A375 (cell line): ENCODE data around the gene MPV17. TPM values are rescaled to one million over a fixed set of nuclear protein-coding genes. Genes with fewer than 3 reads are reported as not detected.

Experiments
- total RNA-seq: library from RNA; depleted of rRNA; stranded (reverse); fragments of >200 nt; shearing (Covaris generic); gene quantifications from 2 replicates; pipeline ENCODE4 v1.2.3, GENCODE V29; 2014; rRNA removed

Gene MPV17, protein sequence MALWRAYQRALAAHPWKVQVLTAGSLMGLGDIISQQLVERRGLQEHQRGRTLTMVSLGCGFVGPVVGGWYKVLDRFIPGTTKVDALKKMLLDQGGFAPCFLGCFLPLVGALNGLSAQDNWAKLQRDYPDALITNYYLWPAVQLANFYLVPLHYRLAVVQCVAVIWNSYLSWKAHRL
- 89.7 and 100 TPM in 2 replicates for total RNA-seq

DNA sequence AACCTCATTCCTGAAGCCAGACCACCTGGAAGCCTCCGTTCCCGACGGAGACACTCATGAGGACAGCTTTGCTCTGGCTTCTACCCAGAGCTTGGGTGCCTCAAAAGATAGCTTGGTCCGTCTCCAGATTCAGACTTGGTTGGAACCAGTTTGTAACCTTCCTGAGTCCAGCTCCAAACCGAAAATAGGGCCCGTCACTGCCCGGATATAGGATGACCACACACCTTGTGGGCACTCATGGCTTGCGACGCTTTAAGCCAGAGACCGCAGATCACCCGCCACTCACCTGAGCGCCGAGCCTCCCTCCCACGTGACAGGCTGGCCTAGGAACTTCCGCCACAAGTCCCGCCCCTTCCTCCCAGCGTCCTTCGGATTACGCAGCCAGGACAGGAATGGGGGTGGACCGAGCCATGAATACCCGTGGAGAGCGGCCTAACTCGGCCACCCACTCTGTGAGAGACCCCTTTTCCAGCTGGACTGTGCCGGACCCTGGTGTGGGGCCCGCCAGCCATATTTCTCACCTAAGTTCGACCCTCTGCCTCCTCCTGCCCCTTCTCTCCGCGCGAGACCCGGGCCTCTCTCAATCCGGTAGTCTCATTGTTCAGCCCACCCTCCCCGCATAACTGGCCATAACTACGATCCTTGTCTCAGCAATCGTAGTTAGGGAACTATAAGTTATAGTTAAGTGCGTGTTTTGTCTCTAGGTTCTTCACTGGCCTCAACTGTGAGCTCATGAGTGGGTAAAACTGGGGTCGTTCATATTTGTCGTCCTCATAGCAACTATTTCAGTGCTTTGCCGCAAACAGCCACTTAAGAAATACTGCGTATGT lies at the start of gene MPV17:
Gene MPV17 (minus strand): TSS at position 332 of the 830 bp plus-strand sequence. CDS start 580 bp downstream, outside the sequence.

DNA sequence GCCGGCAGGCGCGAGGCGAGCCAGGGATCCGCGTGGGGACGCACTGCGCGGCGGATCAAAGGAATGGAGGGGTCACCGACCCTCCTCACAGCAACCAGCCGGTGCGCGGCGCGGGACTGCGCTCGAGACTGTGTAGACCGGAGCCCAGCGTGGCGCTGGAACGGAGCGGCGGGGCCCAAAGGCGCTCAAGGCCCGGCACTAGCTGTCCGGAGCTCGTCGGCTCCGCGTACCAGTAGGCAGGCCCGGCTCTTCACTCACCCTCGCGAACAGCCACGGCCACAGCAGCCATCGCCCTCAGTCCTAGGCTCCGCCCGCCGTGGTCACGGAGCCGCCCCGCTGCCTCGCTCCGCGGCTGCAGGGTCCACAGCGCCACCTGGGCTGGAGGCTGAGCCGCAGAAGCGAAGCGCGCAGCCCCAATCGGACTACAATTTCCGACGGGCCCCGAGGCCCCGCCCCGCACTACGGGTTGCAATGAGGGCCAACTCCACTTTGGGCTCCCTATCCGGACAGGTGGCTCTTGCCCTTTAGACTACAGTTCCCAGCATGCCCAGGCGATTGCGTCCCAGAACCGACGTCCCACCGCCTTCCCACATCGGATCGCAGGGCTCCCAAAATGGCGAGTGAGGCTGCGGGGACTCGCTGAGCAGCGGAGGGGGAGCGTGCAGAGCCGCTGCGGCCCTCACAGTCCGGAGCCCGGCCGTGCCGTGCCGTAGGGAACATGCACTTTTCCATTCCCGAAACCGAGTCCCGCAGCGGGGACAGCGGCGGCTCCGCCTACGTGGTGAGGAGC lies 47.3 kb upstream of the MPV17 start, which contains the start of the genes EIF2B4 and SNX17:
Gene EIF2B4 (minus strand): TSS at position 313 of the 790 bp plus-strand sequence. CDS start 24 bp downstream, at position 289.
Gene SNX17 (plus strand): TSS at position 591 of the 790 bp plus-strand sequence. CDS start 128 bp downstream, at position 719.

DNA sequence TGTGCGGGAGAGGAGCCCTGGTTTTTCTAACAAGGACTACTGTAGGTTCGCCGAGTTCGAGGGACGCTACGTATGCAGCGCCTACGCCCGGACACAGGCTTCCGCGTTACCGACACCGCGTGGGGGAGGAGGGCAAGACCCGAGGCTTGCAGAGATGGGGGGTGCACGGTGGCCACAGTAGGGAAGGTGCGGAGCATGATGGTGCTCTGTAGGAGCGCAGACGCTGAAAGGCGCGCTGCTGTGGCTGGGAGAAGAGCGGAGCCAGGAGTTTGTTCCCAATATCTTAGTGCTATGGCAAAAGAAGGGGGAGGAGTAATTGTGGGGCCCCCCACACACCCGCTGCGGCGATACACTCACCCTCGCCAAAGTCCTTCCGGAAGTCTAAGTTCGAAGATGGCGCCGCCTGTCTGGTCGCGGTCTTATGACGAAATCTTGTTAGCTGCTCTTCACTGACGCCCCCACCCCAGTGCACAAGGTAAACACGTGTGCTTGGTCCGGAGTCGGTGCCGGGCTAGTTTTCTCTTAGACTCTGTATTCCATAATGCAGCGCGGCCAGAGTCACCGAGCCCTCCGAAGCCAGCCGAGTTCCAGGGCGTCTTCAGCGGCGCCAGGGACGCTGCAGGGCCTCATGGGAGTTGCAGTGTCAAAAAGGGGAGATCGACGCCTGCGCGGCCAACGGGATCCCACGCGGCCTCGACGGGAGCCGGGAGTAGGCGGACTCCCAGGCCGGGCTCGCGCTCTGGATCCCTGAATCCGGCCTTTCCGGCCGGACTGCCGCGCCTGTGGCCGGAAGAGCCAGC lies 33.7 kb upstream of the MPV17 start, which contains the start of gene GTF3C2:
Gene GTF3C2 (minus strand): TSS at position 383 of the 800 bp plus-strand sequence. CDS start 13,210 bp downstream, outside the sequence.

DNA sequence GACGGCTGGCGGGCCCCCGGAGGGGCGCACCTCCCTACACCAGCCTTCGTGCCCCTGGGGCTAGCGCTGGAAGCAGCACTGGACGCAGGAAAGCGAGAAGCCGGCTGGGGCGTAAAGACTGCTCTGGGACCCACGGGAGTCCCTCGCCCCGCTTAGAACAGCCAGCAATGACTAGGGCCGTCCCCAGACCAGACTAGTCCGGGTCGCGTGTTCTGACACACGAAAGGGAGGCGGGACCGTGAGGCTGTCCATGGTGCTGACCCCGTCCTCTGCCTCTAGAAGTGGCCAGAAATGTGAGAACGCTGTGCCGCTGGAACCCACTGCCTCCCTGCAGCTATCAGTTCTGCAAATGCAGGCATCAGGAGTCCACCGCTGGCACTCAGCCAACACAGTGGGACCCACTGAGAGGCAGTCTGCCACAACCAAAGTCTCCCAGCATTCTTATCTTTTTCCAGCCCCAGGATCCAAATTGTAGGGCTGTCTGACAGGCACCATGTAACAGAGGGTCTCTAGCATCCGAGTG lies 14.5 kb downstream of the MPV17 start, which contains the start of gene UCN:
Gene UCN (minus strand): TSS at position 87 of the 523 bp plus-strand sequence. CDS start 550 bp downstream, outside the sequence.

DNA sequence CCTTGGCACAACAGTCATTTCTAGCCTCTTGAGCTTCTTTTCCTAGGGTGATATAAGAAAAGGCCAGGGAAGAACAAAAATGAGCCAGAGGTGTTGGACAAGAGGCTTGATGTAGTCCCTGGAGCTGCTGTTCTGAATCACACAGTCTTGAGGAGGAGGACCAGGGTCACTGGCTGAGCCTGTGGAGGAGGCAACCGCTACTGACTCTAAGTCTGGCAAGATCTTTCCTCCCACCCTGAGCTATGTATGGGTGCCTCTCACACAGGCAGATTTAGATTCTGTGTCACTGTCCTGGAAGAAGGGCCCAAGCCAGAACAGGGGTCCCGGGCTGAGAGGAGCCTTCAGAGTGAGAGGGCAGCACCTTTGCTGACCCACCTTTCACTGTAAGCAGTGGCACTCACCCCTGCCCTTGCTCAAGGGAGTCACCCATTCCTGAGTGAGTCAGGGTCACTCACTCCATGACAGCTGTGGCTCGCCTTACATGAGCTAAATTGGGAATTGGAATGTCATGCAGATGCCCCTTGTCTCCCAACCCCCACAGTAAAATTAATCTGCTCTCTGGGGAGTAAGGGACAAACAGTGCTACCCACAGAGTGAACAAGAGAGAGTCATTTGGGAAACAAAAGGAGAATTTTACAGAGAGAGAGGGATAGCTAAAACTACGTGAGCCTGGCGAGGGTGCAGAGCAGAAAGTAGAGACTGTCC lies 40.9 kb downstream of the MPV17 start, which contains the start of gene TRIM54:
Gene TRIM54 (plus strand): TSS at position 575 of the 705 bp plus-strand sequence. CDS start 303 bp downstream, outside the sequence.

DNA sequence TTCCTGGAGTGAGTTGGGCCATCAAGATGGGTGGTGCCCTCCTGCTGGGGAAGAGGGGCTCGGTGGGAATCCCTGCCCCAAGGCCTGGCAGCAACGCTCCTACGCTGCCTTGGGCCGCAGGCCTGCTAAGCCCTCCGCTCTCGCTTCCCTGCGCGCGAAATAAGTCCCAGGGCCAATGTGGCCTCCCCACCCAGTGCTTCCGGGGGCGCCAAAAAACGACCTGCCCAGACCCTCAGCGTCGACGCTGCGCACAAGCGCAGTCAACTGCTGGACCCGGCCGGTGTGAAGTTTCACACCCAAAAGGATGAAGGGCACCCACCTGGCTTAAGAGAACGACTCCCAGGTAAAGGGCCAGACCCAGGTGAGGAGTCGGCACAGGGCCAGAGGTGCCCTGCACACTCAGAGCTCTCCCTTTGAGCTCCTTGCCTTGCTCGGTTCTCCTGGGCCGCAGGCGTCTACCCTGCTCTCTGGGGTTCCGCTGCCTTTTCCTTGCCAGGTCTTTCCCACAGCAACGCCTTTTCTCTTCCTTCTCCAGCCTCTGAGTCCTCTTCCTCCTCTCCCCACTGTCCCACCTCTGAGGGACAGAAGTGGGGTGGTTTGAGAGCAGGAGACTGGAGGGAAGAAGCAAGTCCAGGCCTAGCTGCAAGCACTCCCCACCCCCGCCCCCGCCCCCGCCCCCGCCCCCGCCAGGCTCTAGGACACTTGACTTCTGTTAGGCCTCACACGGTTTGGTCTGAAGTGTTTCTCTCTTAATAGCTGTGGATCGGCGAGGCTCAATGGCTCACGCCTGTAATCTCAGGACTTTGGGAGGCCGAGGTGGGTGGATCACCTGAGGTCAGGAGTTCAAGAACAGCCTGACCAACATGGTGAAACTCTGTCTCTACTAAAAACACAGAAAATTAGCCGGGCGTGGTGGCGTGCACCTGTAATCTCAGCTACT lies 47.4 kb downstream of the MPV17 start, which contains the start of gene DNAJC5G:
Gene DNAJC5G (plus strand): TSS at position 223 of the 940 bp plus-strand sequence. CDS start 1,296 bp downstream, outside the sequence.

DNA sequence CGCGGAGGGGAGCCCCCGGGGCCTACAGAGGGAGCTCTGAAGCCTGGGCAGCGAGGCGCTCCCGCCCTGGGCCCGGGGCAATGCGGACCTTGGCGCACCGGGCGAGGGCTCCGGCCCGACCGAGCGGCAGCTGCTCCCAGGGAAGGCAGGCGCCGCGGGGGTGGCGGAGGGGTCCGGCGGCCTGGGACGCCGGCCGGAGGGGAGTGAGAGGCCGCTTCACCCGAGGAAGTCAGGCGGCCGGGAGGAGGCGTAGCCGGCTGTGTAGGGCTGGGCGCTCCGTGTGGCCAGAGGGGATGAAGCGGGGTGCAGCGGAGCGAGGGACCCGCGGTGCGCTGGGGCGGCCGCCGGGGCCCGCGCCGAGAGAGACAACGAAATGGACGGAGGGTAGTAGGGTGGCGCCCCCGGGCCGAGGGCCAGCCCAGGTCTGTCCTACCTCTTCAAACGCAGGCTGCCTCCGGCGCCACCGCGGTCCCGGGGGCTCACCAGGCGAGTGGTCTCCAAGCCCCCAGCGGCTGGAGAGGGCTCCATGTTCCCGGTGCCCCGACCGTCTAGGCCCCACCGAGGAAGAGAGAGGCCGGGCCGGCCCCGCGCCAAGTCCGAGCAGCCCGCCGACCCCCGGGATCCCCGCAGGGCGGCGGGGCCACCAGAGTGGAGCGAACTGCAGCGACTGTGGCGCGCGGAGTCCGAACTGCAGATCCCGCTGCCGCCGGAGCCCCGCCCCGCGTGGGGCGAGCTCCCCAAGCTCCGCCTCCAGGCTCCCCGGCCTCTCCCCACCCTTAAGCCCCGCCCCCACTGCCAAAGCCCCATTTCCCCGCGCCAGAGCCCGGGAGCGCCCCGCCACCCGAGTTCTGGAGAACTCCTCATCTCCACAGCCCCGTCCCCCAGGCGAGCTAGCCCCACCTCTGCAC lies 60.3 kb downstream of the MPV17 start, which contains the start of gene SLC30A3:
Gene SLC30A3 (minus strand): TSS at position 669 of the 908 bp plus-strand sequence. CDS start 141 bp downstream, at position 528.

Other genes starting within 250 kb of the MPV17 start
- gene EMILIN1, start 244.5 kb downstream of the MPV17 start, total RNA-seq, result 88.5 and 90.6 TPM in 2 replicates
- gene KHK, start 236.3 kb downstream of the MPV17 start, total RNA-seq, result 4.5 and 6.0 TPM in 2 replicates
- 19.0 and 23.2 TPM in 2 replicates for gene CGREF1, start 204.0 kb downstream of the MPV17 start, total RNA-seq
- gene ABHD1, start 199.3 kb downstream of the MPV17 start, total RNA-seq, result 0.30 and 0.53 TPM in 2 replicates
- gene PREB, start 188.5 kb downstream of the MPV17 start, total RNA-seq, result 53.7 and 60.9 TPM in 2 replicates
- not detected in 2 replicates for gene PRR30, start 183.7 kb downstream of the MPV17 start, total RNA-seq
- gene TCF23, start 174.1 kb downstream of the MPV17 start, total RNA-seq, result not detected in 2 replicates
- 107 and 130 TPM in 2 replicates for gene ATRAID, start 111.1 kb downstream of the MPV17 start, total RNA-seq
- gene SLC5A6, start 110.8 kb downstream of the MPV17 start, total RNA-seq, result 44.8 and 48.4 TPM in 2 replicates
- 57.4 and 66.2 TPM in 2 replicates for gene CAD, start 105.7 kb downstream of the MPV17 start, total RNA-seq
- gene SLC30A3, start 60.0 kb downstream of the MPV17 start, total RNA-seq, result 0.66 and 1.2 TPM in 2 replicates
- not detected in 2 replicates for gene DNAJC5G, start 47.7 kb downstream of the MPV17 start, total RNA-seq
- 0.05 TPM in 1 of 2 replicates, not detected in the other for gene TRIM54, start 40.7 kb downstream of the MPV17 start, total RNA-seq
- gene UCN, start 14.7 kb downstream of the MPV17 start, total RNA-seq, result 6.6 and 9.2 TPM in 2 replicates
- 55.7 and 61.9 TPM in 2 replicates for gene GTF3C2, start 33.7 kb upstream of the MPV17 start, total RNA-seq
- 33.2 and 38.4 TPM in 2 replicates for gene EIF2B4, start 47.2 kb upstream of the MPV17 start, total RNA-seq
- gene SNX17, start 47.5 kb upstream of the MPV17 start, total RNA-seq, result 119 and 144 TPM in 2 replicates
- 22.8 and 24.3 TPM in 2 replicates for gene ZNF513, start 57.6 kb upstream of the MPV17 start, total RNA-seq
- gene PPM1G, start 86.5 kb upstream of the MPV17 start, total RNA-seq, result 165 and 169 TPM in 2 replicates
- gene NRBP1, start 105.5 kb upstream of the MPV17 start, total RNA-seq, result 67.3 and 72.5 TPM in 2 replicates
- gene KRTCAP3, start 119.3 kb upstream of the MPV17 start, total RNA-seq, result 0.60 TPM in 1 of 2 replicates, not detected in the other
- gene IFT172, start 166.6 kb upstream of the MPV17 start, total RNA-seq, result 26.5 and 29.8 TPM in 2 replicates
- gene FNDC4, start 172.1 kb upstream of the MPV17 start, total RNA-seq, result 3.2 and 3.8 TPM in 2 replicates
- gene GCKR, start 173.7 kb upstream of the MPV17 start, total RNA-seq, result not detected in 2 replicates